Neural cell (in vitro differentiated cells): Measurements from ENCODE around the gene NEK2.

ENCODE experiments used
- EP300 ChIP-seq: fragments of 450-650 bp; conservative IDR thresholded peaks from 2 replicates; pipeline ENCODE4 v1.6.1; 2014; ENCODE audit warnings: antibody characterized with exemption, mild to moderate bottlenecking, moderate library complexity; ENCODE audit not compliant: poor library complexity, severe bottlenecking
- EZH2 ChIP-seq: fragments of 200-600, 300-800 bp; shearing (Covaris generic), sonication (generic); IDR thresholded peaks from 2 replicates; pipeline ENCODE4 v1.6.1; 2014; ENCODE audit warnings: antibody characterized with exemption, low read length, borderline replicate concordance, mild to moderate bottlenecking; ENCODE audit not compliant: insufficient read depth, poor library complexity, severe bottlenecking
- POLR2AphosphoS5 ChIP-seq: IDR thresholded peaks from 2 replicates; pipeline ENCODE4 v1.6.1; 2012
- RAD21 ChIP-seq: fragments of 450-650 bp; conservative IDR thresholded peaks from 2 replicates; pipeline ENCODE4 v1.6.1; 2014; ENCODE audit warnings: antibody characterized with exemption, mild to moderate bottlenecking, moderate library complexity
- TF ChIP-seq, protein P1 (sequence below): fragments of 450-650 bp; IDR thresholded peaks from 2 replicates; pipeline ENCODE4 v1.5.1; 2014; ENCODE audit warnings: antibody characterized with exemption, mild to moderate bottlenecking, moderate library complexity; ENCODE audit not compliant: poor library complexity, severe bottlenecking

DNA sequence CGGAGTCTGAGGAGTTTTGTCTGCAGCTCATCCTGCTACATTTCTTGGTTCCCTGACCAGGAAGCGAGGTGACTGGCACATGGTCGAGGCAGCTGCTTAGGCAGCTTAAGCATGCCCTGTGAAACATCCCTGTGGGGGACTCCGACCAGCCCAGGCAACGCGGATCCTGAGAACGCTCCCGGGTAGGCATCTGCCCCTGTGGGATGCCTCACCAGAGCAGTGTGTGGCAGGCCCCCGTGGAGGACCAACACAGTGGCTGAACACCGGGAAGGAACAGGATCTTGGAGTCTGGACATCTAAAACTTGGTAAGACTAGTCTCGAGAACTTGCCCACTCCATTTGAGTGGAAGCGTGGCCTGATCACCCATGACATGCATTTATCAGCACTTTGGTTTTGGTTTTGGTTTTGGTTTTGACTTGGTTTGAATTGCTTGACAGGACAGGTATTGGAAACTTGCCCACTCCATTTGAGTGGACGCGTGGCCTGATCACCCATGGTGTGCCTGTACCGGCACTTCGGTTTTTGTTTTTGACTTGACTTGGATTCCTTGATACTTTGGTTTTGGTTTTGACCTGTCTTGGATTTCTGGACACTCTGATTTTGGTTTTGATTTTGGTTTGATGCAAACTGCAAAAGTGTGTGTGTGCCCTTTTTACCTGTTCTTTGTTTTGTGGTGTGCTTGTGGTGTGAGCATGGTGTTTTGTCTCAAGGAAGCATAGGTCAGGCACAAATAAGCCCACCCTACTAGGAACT is 12.2 kb upstream of the NEK2 start:
- TF ChIP-seq RAD21 (no peak), EZH2 (no peak), EP300 (no peak), POLR2AphosphoS5 (no peak)
- TF ChIP-seq, protein P1, sequence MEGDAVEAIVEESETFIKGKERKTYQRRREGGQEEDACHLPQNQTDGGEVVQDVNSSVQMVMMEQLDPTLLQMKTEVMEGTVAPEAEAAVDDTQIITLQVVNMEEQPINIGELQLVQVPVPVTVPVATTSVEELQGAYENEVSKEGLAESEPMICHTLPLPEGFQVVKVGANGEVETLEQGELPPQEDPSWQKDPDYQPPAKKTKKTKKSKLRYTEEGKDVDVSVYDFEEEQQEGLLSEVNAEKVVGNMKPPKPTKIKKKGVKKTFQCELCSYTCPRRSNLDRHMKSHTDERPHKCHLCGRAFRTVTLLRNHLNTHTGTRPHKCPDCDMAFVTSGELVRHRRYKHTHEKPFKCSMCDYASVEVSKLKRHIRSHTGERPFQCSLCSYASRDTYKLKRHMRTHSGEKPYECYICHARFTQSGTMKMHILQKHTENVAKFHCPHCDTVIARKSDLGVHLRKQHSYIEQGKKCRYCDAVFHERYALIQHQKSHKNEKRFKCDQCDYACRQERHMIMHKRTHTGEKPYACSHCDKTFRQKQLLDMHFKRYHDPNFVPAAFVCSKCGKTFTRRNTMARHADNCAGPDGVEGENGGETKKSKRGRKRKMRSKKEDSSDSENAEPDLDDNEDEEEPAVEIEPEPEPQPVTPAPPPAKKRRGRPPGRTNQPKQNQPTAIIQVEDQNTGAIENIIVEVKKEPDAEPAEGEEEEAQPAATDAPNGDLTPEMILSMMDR = no peak
